ENCODE data around the gene ODC1.
"Not testable (repeated sequence)": the region's sequence is repeated elsewhere in the genome, so short reads cannot be mapped to it uniquely, and the experiment has no call there.

ODC1 gene

GRCh38 chr2:10493075-10493633, 45.0 kb upstream of the ODC1 start:
- ChIA-PET POLR2A (ENCODE audit: low non-redundant PET) (no interaction called here), CTCF (interaction anchor here (0.6 to 0.7 kb wide), 2 partner anchors 169 to 269 kb away, joined by 3 read pairs; no protein-coding TSS in a partner anchor)
- TF ChIP-seq, protein P1, sequence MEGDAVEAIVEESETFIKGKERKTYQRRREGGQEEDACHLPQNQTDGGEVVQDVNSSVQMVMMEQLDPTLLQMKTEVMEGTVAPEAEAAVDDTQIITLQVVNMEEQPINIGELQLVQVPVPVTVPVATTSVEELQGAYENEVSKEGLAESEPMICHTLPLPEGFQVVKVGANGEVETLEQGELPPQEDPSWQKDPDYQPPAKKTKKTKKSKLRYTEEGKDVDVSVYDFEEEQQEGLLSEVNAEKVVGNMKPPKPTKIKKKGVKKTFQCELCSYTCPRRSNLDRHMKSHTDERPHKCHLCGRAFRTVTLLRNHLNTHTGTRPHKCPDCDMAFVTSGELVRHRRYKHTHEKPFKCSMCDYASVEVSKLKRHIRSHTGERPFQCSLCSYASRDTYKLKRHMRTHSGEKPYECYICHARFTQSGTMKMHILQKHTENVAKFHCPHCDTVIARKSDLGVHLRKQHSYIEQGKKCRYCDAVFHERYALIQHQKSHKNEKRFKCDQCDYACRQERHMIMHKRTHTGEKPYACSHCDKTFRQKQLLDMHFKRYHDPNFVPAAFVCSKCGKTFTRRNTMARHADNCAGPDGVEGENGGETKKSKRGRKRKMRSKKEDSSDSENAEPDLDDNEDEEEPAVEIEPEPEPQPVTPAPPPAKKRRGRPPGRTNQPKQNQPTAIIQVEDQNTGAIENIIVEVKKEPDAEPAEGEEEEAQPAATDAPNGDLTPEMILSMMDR (conservative IDR thresholded peaks at IDR 0.05; ENCODE audit: low read depth), result no peak
- DNase-seq (ENCODE audit: low spot score), result no peak
- H3K27ac ChIP-seq, result peak overlapping the region; percentile 92

DNA sequence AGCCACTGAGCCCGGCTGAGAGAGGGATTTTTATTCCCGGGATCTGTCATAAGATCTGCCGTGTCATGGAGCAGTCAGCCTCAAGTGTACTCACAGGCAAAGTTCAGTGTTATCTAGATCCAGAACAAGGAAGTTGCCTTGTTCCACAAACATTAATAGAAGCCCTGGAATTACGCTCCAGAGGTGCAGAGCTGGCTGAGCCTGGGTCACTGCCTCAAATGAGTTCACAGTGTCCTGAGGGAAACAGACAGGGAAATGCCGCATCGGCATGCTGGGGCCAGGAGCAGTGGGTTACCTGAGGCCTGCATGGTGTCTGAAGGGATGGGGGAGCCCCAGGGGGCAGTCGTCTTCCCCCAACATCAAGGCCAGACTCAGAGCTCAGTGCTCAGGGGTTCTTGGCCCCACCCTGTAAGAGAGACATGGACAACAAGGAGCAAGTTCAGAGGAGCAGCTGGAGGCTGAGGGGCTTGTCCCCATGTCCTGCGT, 42.7 kb upstream of the ODC1 start:
- ChIA-PET CTCF (no interaction called here), POLR2A (ENCODE audit: low non-redundant PET) (no interaction called here)
- no peak overlapping the region for H3K27ac ChIP-seq
- TF ChIP-seq, protein P1 (conservative IDR thresholded peaks at IDR 0.05; ENCODE audit: low read depth), result no peak
- DNase-seq (ENCODE audit: low spot score), result no peak

DNA sequence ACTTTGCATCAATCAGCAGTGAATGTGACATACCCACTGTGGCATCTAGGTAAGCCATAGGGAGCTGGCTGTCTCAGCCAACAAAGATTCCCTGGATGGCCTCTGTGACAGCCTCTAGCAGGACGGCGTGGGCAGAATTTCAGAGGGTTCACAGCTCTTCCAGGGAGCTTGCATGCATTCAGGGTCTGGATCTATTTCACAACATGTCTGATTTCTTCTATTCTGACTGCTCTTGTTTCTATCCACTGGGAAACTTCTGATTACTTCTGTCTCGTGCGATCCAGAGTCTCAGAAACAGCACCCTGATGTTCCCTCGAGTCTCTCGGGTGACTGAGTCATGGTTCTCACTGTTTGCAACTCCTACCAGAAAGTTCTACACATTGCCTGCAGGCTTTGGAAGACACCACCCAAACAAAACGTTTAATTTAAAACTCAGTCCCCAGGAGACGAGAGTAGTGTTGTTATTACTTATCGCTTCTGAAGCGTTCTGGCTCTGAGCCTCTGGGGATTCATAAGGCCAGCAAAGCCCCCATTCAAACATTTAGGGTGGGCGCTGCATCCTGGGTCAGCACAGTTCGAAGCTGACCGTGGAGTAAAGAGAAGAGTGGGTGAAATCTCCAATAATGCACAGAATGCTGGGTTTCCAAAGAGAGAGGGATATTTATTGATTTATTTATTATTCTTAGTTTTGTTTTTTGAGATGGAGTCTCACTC, 41.9 kb upstream of the ODC1 start:
- TF ChIP-seq, protein P1 (conservative IDR thresholded peaks at IDR 0.05; ENCODE audit: low read depth), result no peak
- ChIA-PET CTCF (interaction anchor here (0.7 kb wide), 1 partner anchor 650 kb away, joined by 5 read pairs; no protein-coding TSS in a partner anchor), POLR2A (ENCODE audit: low non-redundant PET) (no interaction called here)
- no peak for DNase-seq (ENCODE audit: low spot score)
- H3K27ac ChIP-seq, result no peak overlapping the region

GRCh38 chr2:10488142-10488541, 40.0 kb upstream of the ODC1 start:
- POLR2A ChIA-PET (ENCODE audit: low non-redundant PET); H3K27ac ChIP-seq; DNase-seq (ENCODE audit: low spot score); CTCF ChIA-PET: not testable (repeated sequence)

DNA sequence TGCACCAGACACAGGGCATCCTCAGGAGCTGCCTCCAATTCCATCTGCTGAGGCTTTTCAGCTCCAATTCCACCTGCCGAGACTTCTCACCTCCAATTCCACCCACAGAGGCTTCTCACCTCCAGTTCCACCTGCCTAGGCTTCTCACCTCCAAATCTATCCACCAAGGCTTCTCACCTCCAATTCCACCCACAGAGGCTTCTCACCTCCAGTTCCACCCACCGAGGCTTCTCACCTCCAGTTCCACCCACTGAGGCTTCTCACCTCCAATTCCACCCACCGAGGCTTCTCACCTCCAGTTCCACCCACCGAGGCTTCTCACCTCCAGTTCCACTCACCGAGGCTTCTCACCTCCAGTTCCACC, 39.6 kb upstream of the ODC1 start:
- POLR2A ChIA-PET (ENCODE audit: low non-redundant PET); DNase-seq (ENCODE audit: low spot score); CTCF ChIA-PET; H3K27ac ChIP-seq: not testable (repeated sequence)

- POLR2A ChIA-PET (ENCODE audit: low non-redundant PET), result no interaction called here
- DNase-seq (ENCODE audit: low spot score), result no peak
- CTCF ChIA-PET, result interaction anchor here (0.6 kb wide), 1 partner anchor 865 kb away, joined by 3 read pairs; no protein-coding TSS in a partner anchor
- H3K27ac ChIP-seq, result no peak overlapping the region
- TF ChIP-seq, protein P1 (conservative IDR thresholded peaks at IDR 0.05; ENCODE audit: low read depth), result no peak
Measured at GRCh38 chr2:10487081-10487740, 39.1 kb upstream of the ODC1 start.

DNA sequence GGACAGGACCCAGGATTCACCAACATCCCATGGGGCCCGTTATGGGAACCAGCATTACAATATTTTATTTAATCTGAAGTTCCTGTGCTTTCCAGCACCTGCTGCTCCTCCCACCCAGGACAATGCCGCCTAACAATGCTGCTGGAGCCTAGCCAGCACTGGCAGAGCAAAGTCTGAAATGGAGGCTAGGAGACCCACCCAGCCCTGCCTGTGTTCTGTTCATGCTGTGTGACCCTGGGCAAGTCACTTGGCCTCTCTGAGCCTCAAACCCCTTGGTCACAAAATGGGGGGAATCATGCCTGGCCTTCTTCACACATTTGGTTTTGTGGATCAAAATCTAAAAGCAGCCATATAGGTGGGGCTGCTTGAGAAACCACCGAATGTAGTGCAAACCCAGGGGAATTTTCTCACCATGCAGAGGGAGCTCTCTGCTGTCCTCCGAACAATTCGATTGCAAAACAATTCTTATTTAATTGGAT, 38.5 kb upstream of the ODC1 start:
- ChIA-PET CTCF (interaction anchor here (0.6 kb wide), 1 partner anchor 864 kb away, joined by 3 read pairs; no protein-coding TSS in a partner anchor), POLR2A (ENCODE audit: low non-redundant PET) (no interaction called here)
- no peak for DNase-seq (ENCODE audit: low spot score)

More for the DNA sequence above, 38.5 kb upstream of the ODC1 start:
- H3K27ac ChIP-seq, result no peak overlapping the region
- TF ChIP-seq, protein P1 (conservative IDR thresholded peaks at IDR 0.05; ENCODE audit: low read depth), result no peak
